CD14-positive monocyte (primary cell): Measurements from ENCODE around the gene AEBP1. TPM values are rescaled to one million over a fixed set of nuclear protein-coding genes. Genes with fewer than 3 reads are reported as not detected.

Source experiments
- DNase-seq, 3 donors: peaks; one replicate each; pipeline ENCODE4 v3.0.0-alpha.2; 2011 to 2022
- H2AFZ ChIP-seq: 2 replicates; pipeline ENCODE4 v1.6.0; 2012; ENCODE audit warnings: mild to moderate bottlenecking, low read depth, low read length, inconsistent platforms; ENCODE audit not compliant: insufficient read depth, poor library complexity, severe bottlenecking
- H3K27ac ChIP-seq, 2 donors: 1 replicate in 1 of 2; 2 replicates in 1 of 2; pipeline ENCODE4 v1.5.1; 2012 to 2013; ENCODE audit warnings: low read length in 2 of 2, control low read depth in 1 of 2, inconsistent platforms in 1 of 2, low read depth in 1 of 2, mild to moderate bottlenecking in 1 of 2
- H3K27me3 ChIP-seq, 2 donors: one replicate each; pipeline versions ENCODE4 v1.6.0 to v1.6.1; 2011 to 2013; ENCODE audit warnings: low read length in 2 of 2; ENCODE audit not compliant: control insufficient read depth in 2 of 2, insufficient read depth in 2 of 2
- H3K36me3 ChIP-seq, 2 donors: replicated peaks in 1 of 2; 1 replicate in 1 of 2; 2 replicates in 1 of 2; pipeline versions ENCODE4 v1.5.1 to v1.6.1; 2012 to 2013; ENCODE audit warnings: low read length in 2 of 2, control low read depth in 1 of 2, inconsistent platforms in 1 of 2, mild to moderate bottlenecking in 1 of 2; ENCODE audit not compliant: insufficient read depth in 2 of 2, control insufficient read depth in 1 of 2
- H3K4me1 ChIP-seq, 2 donors: 1 replicate in 1 of 2; 2 replicates in 1 of 2; pipeline versions ENCODE4 v1.5.1 to v1.6.1; 2012 to 2013; ENCODE audit warnings: low read length in 2 of 2, control low read depth in 1 of 2, inconsistent platforms in 1 of 2, mild to moderate bottlenecking in 1 of 2, moderate library complexity in 1 of 2; ENCODE audit not compliant: insufficient read depth in 2 of 2, control insufficient read depth in 1 of 2
- H3K4me2 ChIP-seq: replicated peaks from 2 replicates; pipeline ENCODE3; 2012; ENCODE audit warnings: low read length, moderate library complexity, mild to moderate bottlenecking; ENCODE audit not compliant: poor library complexity, severe bottlenecking; ENCODE audit errors: extremely low read depth
- H3K4me3 ChIP-seq, 3 experiments: fragments of 200-600 bp in 1 of 3; sonication (generic) in 1 of 3; replicated peaks in 1 of 3; 1 replicate in 2 of 3; 2 replicates in 1 of 3; pipeline ENCODE4 v1.5.1; 2011 to 2013; ENCODE audit warnings: low read length in 3 of 3, mild to moderate bottlenecking in 3 of 3, control low read depth in 2 of 3, low read depth in 2 of 3, inconsistent platforms in 1 of 3, moderate library complexity in 1 of 3
- H3K79me2 ChIP-seq: 2 replicates; pipeline ENCODE4 v1.6.0; 2012; ENCODE audit warnings: mild to moderate bottlenecking, control low read depth, inconsistent platforms, low read length, moderate library complexity; ENCODE audit not compliant: insufficient read depth
- H3K9ac ChIP-seq: 2 replicates; pipeline ENCODE4 v1.6.0; 2017; ENCODE audit warnings: low read length, mild to moderate bottlenecking; ENCODE audit not compliant: insufficient read depth, poor library complexity, severe bottlenecking
- H3K9me3 ChIP-seq, 2 donors: replicated peaks in 1 of 2; 1 replicate in 1 of 2; 2 replicates in 1 of 2; pipeline versions ENCODE4 v1.5.1 to v1.6.1; 2012 to 2013; ENCODE audit warnings: low read length in 2 of 2, control low read depth in 1 of 2; ENCODE audit not compliant: control insufficient read depth in 1 of 2, insufficient read depth in 1 of 2
- H4K20me1 ChIP-seq: 2 replicates; pipeline ENCODE4 v1.6.0; 2012; ENCODE audit warnings: mild to moderate bottlenecking, low read length, control low read depth, moderate library complexity; ENCODE audit not compliant: insufficient read depth
- H3K27ac Mint-ChIP-seq, 7 donors: one replicate each; pipeline ENCODE4 v1.8.0; 2020; ENCODE audit warnings: mild to moderate bottlenecking in 7 of 7, mixed read lengths in 7 of 7, moderate library complexity in 6 of 7, inconsistent platforms in 2 of 7
- H3K27me3 Mint-ChIP-seq, 3 donors: one replicate each; pipeline ENCODE4 v1.8.0; 2021 to 2022; ENCODE audit warnings: low read depth in 3 of 3, mild to moderate bottlenecking in 3 of 3, mixed read lengths in 3 of 3, moderate library complexity in 3 of 3, inconsistent platforms in 1 of 3
- H3K36me3 Mint-ChIP-seq, 2 donors: one replicate each; pipeline ENCODE4 v1.8.0; 2020; ENCODE audit warnings: mixed read lengths in 2 of 2, inconsistent platforms in 1 of 2, mild to moderate bottlenecking in 1 of 2
- H3K4me1 Mint-ChIP-seq: one replicate; pipeline ENCODE4 v1.8.0; 2020; ENCODE audit warnings: mild to moderate bottlenecking, mixed read lengths
- H3K4me3 Mint-ChIP-seq, 2 donors: one replicate each; pipeline ENCODE4 v1.8.0; 2020; ENCODE audit warnings: mild to moderate bottlenecking in 2 of 2, mixed read lengths in 2 of 2, moderate library complexity in 1 of 2
- H3K9me3 Mint-ChIP-seq, 7 donors: one replicate each; pipeline ENCODE4 v1.8.0; 2020 to 2022; ENCODE audit warnings: mixed read lengths in 7 of 7, mild to moderate bottlenecking in 6 of 7, moderate library complexity in 6 of 7, inconsistent platforms in 2 of 7
- CTCF ChIP-seq: fragments of 200-600 bp; IDR thresholded peaks from one replicate; pipeline ENCODE4 v1.8.0; 2022; ENCODE audit warnings: antibody characterized with exemption, mild to moderate bottlenecking
- whole genome bisulfite sequencing: methylation state at CpG from one replicate; pipeline ENCODE4 v1.1.5; 2013; ENCODE audit warnings: missing lambda C conversion rate; ENCODE audit not compliant: insufficient coverage; 5-methylcytosine and 5-hydroxymethylcytosine counted together
- intact Hi-C, 2 donors: fragments of 100-400 bp; cut with micrococcal nuclease; formaldehyde crosslinking; loops; one replicate each; pipeline versions ENCODE4 v1.15.0 to v1.15.1; 2023
- polyA plus RNA-seq, 3 donors: library from polyadenylated mRNA; depleted of rRNA in 1 of 3; unstranded in 2 of 3; stranded (reverse) in 1 of 3; fragments of 300-500 nt in 2 of 3; fragments of >200 nt in 1 of 3; fragmentation: Illumina TruSeq in 2 of 3; gene quantifications; 1 replicate in 2 of 3; 2 replicates in 1 of 3; pipeline ENCODE4 v1.2.3, GENCODE V29; 2012 to 2021

The AEBP1 gene
- polyA plus RNA-seq, 3 donors = 0.08 TPM; not detected in 2

- intact Hi-C loops = no loop called here
- peaks cover 96% of the 10 kb centered on the region for H4K20me1 ChIP-seq
- peaks cover 46 to 47% of the 10 kb centered on the region in 2 donors for H3K36me3 ChIP-seq
- Mint-ChIP-seq H3K4me1 (peaks cover 10% of the 10 kb centered on the region), H3K4me3 (no peak overlapping the region), H3K9me3 (peaks cover 0 to 1% (median 0%) of the 10 kb centered on the region in 7 donors), H3K27ac (peak overlapping the region in 3 of 7 donors; percentile 5 to 46 (median 37)), H3K36me3 (peaks cover 41 to 44% of the 10 kb centered on the region in 2 donors), H3K27me3 (peaks cover 3 to 21% (median 6%) of the 10 kb centered on the region in 3 donors)
- H2AFZ ChIP-seq = no peak overlapping the region
- no peaks in the 10 kb centered on the region for H3K79me2 ChIP-seq
- H3K9ac ChIP-seq = no peak overlapping the region
- H3K27ac ChIP-seq = no peak overlapping the region
- no peaks in the 10 kb centered on the region for H3K27me3 ChIP-seq
- no peaks in the 10 kb centered on the region for H3K9me3 ChIP-seq
- TF ChIP-seq CTCF = no peak
- H3K4me2 ChIP-seq = no peak overlapping the region
- H3K4me3 ChIP-seq = no peak overlapping the region
- no peak for DNase-seq
- 100% methylated on average over 2 of the region's 3 CpGs for WGBS
- H3K4me1 ChIP-seq = no peaks in the 10 kb centered on the region
Measured at GRCh38 chr7:44062903-44063295, 41.2 kb upstream of the AEBP1 start.

GRCh38 chr7:44063547-44063893, 40.6 kb upstream of the AEBP1 start:
- no peak for TF ChIP-seq CTCF
- Histone ChIP-seq H3K27ac (no peak overlapping the region), H3K9ac (no peak overlapping the region), H4K20me1 (peaks cover 92% of the 10 kb centered on the region), H2AFZ (no peak overlapping the region), H3K27me3 (no peaks in the 10 kb centered on the region), H3K9me3 (no peaks in the 10 kb centered on the region), H3K79me2 (no peaks in the 10 kb centered on the region), H3K4me1 (no peaks in the 10 kb centered on the region), H3K4me3 (no peak overlapping the region), H3K36me3 (peaks cover 40 to 41% of the 10 kb centered on the region in 2 donors), H3K4me2 (no peak overlapping the region)
- WGBS = 93% methylated on average over 5 of the region's 10 CpGs
- intact Hi-C loops = no loop called here
- Mint-ChIP-seq H3K9me3 (peaks cover 0 to 1% (median 0%) of the 10 kb centered on the region in 7 donors), H3K27me3 (peaks cover 2 to 22% (median 6%) of the 10 kb centered on the region in 3 donors), H3K36me3 (peaks cover 35 to 37% of the 10 kb centered on the region in 2 donors), H3K4me1 (peaks cover 12% of the 10 kb centered on the region), H3K27ac (peak overlapping the region in 2 of 7 donors; percentile 17 to 35), H3K4me3 (no peak overlapping the region)
- no peak for DNase-seq
